Measurements from ENCODE around the gene ADAMTSL5. TPM values are rescaled to one million over a fixed set of nuclear protein-coding genes. Genes with fewer than 3 reads are reported as not detected.

Gene ADAMTSL5
- total RNA-seq, 1 experiment from 2014 or later: 0.86 TPM

GRCh38 chr19:1558552-1558951 is 45.7 kb upstream of the ADAMTSL5 start:
- H3K27me3 ChIP-seq (replicated peaks; ENCODE audit: insufficient read depth, low read depth, low read length, poor library complexity): no peaks in the 10 kb centered on the region
- no peaks in the 10 kb centered on the region for H3K4me1 ChIP-seq (ENCODE audit: insufficient read depth, low read length, poor library complexity, severe bottlenecking)
- H3K9me3 ChIP-seq (ENCODE audit: low read depth, low read length, poor library complexity, severe bottlenecking): no peaks in the 10 kb centered on the region
- no TSS peak for BruUV-seq (replicated peaks)
- H3K36me3 ChIP-seq (ENCODE audit: insufficient read depth, low read length, poor library complexity, severe bottlenecking): peaks cover 10% of the 10 kb centered on the region
- TF ChIP-seq CTCF (conservative IDR thresholded peaks at IDR 0.05; ENCODE audit: low read depth, low read length) (no peak), EZH2 (IDR thresholded peaks at IDR 0.05; ENCODE audit: borderline replicate concordance, low read depth, low read length, poor library complexity, severe bottlenecking) (no peak)
- intact Hi-C loops (cut with micrococcal nuclease; ENCODE audit: unreplicated experiment): no loop called here
- no peak overlapping the region for H3K4me3 ChIP-seq (ENCODE audit: low read depth, low read length, poor library complexity, severe bottlenecking)
- no peak for DNase-seq (ENCODE audit: low spot score)
- H3K27ac ChIP-seq (ENCODE audit: low read depth, low read length, poor library complexity, severe bottlenecking): no peak overlapping the region
- ChIA-PET POLR2A (ENCODE audit: low non-redundant PET) (no interaction called here), CTCF (interaction anchor here (0.5 kb wide), 1 partner anchor 13 kb away, joined by 6 read pairs; no protein-coding TSS in a partner anchor)

GRCh38 chr19:1556390-1557070 is 43.7 kb upstream of the ADAMTSL5 start:
- Histone ChIP-seq H3K4me3 (ENCODE audit: low read depth, low read length, poor library complexity, severe bottlenecking) (no peak overlapping the region), H3K36me3 (ENCODE audit: insufficient read depth, low read length, poor library complexity, severe bottlenecking) (peaks cover 6% of the 10 kb centered on the region), H3K9me3 (ENCODE audit: low read depth, low read length, poor library complexity, severe bottlenecking) (no peaks in the 10 kb centered on the region), H3K4me1 (ENCODE audit: insufficient read depth, low read length, poor library complexity, severe bottlenecking) (no peaks in the 10 kb centered on the region), H3K27me3 (replicated peaks; ENCODE audit: insufficient read depth, low read depth, low read length, poor library complexity) (no peaks in the 10 kb centered on the region), H3K27ac (ENCODE audit: low read depth, low read length, poor library complexity, severe bottlenecking) (no peak overlapping the region)
- TF ChIP-seq EZH2 (IDR thresholded peaks at IDR 0.05; ENCODE audit: borderline replicate concordance, low read depth, low read length, poor library complexity, severe bottlenecking) (no peak), CTCF (conservative IDR thresholded peaks at IDR 0.05; ENCODE audit: low read depth, low read length) (no peak)
- no TSS peak for BruUV-seq (replicated peaks)
- CTCF ChIA-PET: no interaction called here
- POLR2A ChIA-PET (ENCODE audit: low non-redundant PET): no interaction called here
- DNase-seq (ENCODE audit: low spot score): no peak
- intact Hi-C loops (cut with micrococcal nuclease; ENCODE audit: unreplicated experiment): no loop called here

DNA sequence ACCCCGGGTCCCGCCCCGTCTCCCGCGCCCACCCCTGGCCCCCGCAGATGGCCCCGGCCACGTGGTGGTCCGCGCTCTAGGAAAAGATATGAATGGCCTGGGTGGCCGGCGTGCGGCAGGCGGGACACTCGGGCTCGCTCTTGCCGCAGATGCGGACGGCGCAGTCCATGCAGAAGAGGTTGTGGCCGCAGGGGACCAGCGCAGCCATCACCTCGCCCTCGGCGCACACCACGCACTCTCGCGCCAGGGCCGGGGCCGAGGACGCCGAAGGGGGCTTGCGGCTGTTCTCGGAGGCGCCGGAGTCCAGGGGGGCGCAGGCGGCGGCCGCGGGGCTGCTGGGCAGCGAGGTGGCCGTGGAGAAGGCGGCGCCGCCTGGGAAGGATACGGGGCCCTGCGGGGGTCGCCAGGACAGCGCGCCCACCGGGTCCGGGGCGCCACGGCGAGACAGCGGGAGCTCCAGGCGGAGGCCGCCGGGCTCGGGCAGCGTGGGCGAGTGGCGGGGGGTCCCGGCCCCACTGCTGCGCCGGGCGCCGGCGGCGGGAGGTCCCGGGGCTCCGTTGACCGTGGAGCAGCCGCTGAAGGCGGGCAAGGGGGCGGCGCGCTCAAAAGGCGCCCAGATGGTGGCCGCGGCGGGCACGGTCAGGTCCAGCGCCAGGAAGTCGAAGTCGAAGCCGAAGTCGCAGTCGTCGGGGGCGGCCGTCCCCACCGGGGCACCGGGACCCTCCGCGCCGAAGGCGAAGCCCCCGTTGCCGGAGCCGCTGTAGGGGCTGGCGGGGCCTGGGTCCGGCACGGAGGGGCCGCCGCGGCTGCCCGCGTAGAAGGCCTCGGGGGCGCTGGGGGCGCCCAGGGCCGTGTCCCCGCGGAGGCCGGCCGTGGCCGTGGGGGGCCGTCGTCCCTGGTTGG is 42.9 kb upstream of the ADAMTSL5 start:
- POLR2A ChIA-PET (ENCODE audit: low non-redundant PET): no interaction called here

More for the DNA sequence above, 42.9 kb upstream of the ADAMTSL5 start:
- DNase-seq (ENCODE audit: low spot score): no peak
- BruUV-seq (replicated peaks): no TSS peak
- H3K9me3 ChIP-seq (ENCODE audit: low read depth, low read length, poor library complexity, severe bottlenecking): no peaks in the 10 kb centered on the region
- TF ChIP-seq CTCF (conservative IDR thresholded peaks at IDR 0.05; ENCODE audit: low read depth, low read length) (no peak), EZH2 (IDR thresholded peaks at IDR 0.05; ENCODE audit: borderline replicate concordance, low read depth, low read length, poor library complexity, severe bottlenecking) (no peak)
- CTCF ChIA-PET: no interaction called here
- H3K4me3 ChIP-seq (ENCODE audit: low read depth, low read length, poor library complexity, severe bottlenecking): no peak overlapping the region
- intact Hi-C loops (cut with micrococcal nuclease; ENCODE audit: unreplicated experiment): no loop called here
- H3K4me1 ChIP-seq (ENCODE audit: insufficient read depth, low read length, poor library complexity, severe bottlenecking): no peaks in the 10 kb centered on the region
- H3K27me3 ChIP-seq (replicated peaks; ENCODE audit: insufficient read depth, low read depth, low read length, poor library complexity): no peaks in the 10 kb centered on the region
- H3K36me3 ChIP-seq (ENCODE audit: insufficient read depth, low read length, poor library complexity, severe bottlenecking): peaks cover 6% of the 10 kb centered on the region
- H3K27ac ChIP-seq (ENCODE audit: low read depth, low read length, poor library complexity, severe bottlenecking): no peak overlapping the region

Measured in A673 (cell line).